Raji (cell line): ENCODE measurements around the gene IDH1.

Source experiments
- POLR2A ChIP-seq: IDR thresholded peaks from 2 replicates; pipeline ENCODE4 v1.6.1; 2011; ENCODE audit warnings: low read depth, low read length, control low read depth; ENCODE audit not compliant: insufficient read depth

The IDH1 gene

GRCh38 chr2:208240619-208241209 lies 14.2 kb downstream of the IDH1 start:
- TF ChIP-seq POLR2A: no peak

GRCh38 chr2:208239770-208240493 lies 14.9 kb downstream of the IDH1 start:
- TF ChIP-seq POLR2A: no peak

DNA sequence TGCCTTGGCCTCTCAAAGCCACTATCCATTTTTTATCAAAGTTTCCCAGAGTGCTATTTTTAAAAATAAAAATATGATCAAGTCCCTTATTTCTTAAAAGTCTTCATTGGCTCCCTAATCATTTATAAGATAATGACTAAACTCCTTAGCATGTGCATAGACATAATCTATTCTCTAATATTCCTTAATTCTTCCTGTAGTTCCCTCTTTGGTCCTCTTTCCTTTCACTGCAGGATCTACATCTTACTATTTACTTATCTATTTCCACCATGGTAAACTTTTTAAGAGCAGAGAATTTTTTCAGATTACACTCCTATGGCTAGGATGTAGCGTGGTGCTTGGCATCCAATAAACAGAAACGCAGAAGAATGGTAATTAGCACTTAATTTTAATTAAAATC lies 19.0 kb downstream of the IDH1 start:
- TF ChIP-seq POLR2A: no peak

DNA sequence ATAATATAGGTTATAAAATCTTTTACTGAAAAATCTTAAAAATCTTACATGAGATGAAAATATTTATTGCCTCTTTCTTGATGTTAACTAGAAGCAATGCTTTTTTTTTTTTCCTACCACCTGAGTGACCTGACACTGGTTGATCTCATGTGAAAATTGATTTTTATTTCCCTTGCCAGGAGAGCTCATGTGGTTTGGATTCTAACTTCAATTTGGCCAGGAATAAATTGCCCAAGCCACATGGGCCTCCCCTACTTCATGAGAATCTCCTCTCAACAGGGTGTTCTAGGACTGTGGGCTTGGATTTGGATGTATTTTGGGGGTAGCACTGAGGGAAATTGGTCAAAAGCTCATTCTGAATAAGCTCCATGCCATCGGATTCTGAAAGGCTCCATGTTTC lies 20.1 kb downstream of the IDH1 start:
- no peak for TF ChIP-seq POLR2A

DNA sequence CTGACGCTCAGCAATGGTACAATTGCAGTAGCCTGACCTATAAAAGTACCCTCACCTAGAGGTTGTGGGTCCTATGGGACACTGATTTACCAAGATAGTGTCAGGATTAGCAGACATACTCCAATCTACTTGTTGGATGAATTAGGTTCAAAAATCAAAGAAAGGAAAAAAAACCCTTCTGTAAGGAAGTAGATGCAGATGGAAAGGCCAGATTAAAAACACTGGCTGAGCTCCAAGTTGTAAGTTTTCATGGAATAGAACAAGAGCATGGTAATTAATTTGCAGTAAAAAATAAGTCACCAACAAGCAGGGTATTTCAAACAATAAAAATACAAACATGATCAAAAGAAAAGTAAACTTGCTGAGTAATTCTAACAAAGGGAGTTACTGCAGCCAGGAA lies 26.4 kb downstream of the IDH1 start:
- TF ChIP-seq POLR2A: no peak

DNA sequence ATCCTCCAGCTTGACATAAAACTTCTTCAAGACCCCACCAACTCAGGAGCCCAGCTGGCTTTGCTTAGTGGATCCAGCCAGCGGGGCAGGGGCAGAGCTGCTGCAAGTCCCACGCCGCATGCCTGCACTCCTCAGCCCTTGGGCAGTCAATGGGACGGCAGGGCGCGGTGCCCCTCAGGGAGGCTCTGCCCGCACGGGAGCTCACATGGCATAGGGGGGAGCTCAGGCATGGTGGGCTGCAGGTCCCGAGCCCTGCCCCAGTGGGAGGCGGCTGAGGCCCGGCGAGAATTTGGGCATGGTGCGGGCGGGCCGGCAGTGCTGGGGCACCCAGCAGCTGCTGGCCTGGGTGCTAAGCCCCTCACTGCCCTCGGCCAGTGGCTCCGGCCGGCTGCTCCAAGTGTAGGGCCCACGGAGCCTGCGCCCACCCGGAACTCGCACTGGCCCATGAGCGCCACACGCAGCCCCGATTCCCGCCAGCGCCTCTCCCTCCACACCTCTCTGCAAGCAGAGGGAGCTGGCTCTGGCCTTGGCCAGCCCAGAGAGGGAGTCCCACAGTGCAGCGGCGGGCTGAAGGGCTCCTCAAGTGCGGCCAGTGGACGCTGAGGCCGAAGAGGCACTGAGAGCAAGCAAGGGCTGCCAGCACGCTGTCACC lies 27.2 kb downstream of the IDH1 start:
- no peak for TF ChIP-seq POLR2A

DNA sequence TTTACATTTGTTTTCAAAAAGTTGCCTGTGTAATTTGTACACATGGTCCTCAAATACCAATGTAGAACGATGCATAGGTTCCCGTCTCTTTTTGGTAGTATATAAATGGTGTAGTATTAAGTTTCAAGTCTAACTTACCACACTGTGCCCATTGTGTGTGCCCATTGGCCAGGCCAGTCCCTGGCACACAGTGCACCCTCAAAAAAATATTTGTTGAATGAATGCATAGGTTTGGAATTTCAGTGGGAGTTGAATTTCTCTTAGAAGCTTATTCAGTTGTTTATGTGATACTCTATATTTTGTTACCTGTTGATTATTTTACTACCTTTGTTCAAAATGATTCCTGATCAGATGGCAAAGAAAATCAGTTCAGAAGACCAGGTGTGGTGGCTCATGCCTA lies 30.1 kb downstream of the IDH1 start:
- TF ChIP-seq POLR2A: no peak

DNA sequence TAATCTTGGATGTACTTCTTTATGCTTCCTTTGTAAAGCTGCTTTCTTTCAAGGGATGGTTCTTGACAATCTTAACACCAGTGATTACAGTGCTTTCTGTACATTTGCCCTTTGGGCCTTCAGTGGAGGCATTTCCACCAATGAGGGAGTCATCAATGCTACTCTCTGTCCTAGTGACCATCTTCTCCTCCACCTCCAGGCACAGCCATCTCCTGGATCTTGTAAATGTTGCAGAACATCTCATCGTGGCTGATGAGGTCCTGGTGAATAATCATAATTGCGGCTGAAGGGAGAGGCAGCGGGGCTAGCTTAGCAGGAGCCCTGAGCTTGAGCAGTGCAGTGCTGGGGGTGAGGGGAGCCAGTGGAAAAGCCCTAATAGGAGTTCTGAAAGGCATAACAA lies 32.5 kb downstream of the IDH1 start:
- no peak for TF ChIP-seq POLR2A

GRCh38 chr2:208210688-208211451 lies 44.0 kb downstream of the IDH1 start:
- no peak for TF ChIP-seq POLR2A

DNA sequence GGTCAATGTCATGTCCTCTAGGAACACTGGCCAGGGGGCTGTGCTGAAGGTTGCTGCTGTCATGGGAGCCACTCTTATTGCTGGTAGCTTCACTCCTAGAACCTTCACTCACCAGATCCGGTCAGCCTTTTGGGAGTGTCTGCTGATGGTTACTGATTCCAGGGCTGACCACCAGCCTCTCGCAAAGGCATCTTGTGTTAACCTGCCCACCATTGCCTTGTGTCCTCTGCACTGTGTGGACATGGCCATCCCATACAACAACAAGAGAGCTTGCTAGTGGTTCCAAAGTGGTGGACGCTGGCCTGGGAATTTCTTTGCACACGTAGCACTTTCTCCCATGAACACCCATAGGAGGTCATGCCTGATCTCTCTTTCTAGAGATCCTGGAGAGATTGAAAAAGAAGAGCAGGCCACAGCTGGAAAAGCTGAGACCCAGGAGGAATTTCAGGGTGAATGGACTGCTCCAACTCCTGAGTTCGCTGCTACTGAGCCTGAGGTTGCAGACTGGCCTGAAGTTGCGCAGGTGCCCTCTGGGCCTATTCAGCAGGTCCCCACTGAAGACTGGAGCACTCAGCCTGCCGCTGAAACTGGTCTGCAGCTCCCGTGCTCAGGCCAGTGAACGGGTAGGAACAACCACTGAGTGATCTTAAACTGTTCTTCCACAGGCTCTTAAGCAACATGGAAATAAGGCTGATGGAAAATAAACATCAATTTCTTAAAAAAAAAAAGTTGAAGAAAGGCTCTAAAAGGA lies 46.4 kb downstream of the IDH1 start:
- TF ChIP-seq POLR2A: no peak

DNA sequence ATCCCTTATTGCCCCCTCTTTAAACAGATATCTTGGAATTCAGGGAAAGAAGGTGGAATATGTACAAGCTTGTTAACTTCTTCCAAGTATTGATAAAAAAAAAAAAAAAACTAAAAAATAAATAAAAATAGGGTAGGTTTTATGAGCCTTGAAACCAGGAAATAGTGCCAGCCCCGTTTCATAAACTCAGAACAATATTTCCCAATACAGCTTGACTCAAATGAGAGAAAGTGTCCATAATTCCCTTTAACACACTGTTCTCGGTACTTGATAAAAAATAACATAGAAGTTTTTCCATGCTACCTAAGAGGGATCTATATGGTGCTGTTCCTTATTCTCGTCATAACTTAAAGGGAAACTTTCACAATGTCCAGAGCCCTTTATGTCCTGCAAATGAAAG lies 47.1 kb downstream of the IDH1 start:
- no peak for TF ChIP-seq POLR2A

DNA sequence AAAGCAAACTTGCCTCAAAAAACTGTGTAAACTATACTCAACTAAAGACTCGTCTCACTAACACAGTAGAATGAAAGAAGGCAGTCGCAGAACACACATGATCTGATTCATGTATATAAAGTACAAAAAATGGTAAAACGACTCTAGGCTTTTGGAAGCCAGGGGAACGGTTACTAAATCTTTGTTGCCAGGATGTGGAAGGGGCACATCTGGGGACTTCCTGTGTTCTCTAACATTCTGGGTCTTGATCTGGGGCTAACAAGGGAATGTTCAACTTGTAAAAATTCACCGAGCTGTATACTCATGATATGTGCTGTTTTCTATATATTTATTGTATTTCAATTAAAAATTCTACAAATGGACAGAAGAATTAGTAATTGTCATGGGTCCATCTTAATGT lies 50.7 kb downstream of the IDH1 start:
- TF ChIP-seq POLR2A: no peak

DNA sequence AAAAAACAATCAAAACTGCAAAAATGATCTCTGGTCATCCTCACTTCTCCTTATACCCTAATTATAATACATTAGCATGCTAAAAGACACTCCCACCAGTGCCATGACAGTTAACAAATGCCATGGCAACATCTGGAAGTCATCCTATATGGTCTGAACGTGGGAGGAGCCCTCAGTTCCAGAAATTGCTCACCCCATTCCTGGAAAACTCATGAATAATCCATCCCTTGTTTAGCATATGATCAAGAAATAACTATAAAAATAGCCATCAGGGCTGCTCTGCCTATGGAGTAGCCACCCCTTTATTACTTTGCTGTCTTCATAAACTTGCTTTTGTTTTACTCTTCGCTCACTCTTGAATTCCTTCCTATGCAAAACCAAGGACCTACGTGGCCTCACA lies 59.3 kb downstream of the IDH1 start:
- no peak for TF ChIP-seq POLR2A

- no peak for TF ChIP-seq POLR2A
These were observed 62.1 kb downstream of the IDH1 start for GRCh38 chr2:208192611-208193236.

GRCh38 chr2:208189810-208190503 lies 64.9 kb downstream of the IDH1 start, which contains the start of gene C2orf80:
TSS of gene C2orf80 (minus strand) at chr2:208190030. CDS start at chr2:208186986, 3,044 bp downstream.
- TF ChIP-seq POLR2A: no peak
